Measurements from ENCODE around the gene CHRNA7. TPM values are rescaled to one million over a fixed set of nuclear protein-coding genes. Genes with fewer than 3 reads are reported as not detected.

The CHRNA7 gene
- total and polyA plus RNA-seq, 2 of the 8 experiments (the other 6 are each of a cell fraction or from before 2014, with no cell fraction given), result 7.5 to 11.0 TPM

GRCh38 chr15:32042269-32042972, 12.1 kb downstream of the CHRNA7 start:
- no peak for FAIRE-seq
- CTCF ChIA-PET (ENCODE audit: partially characterized antibody), result interaction anchor here (0.8 to 2.0 kb wide), 6 partner anchors 10 to 64 kb away, joined by 3 to 9 read pairs (median 4); partner anchors contain the start of gene CHRNA7
- no peak overlapping the region for H4K8ac ChIP-seq (ENCODE audit: extremely low read depth, insufficient read depth, low read length)
- TF ChIP-seq CHD2 (IDR thresholded peaks at IDR 0.05; ENCODE audit: low read length) (no peak), USF2 (IDR thresholded peaks at IDR 0.05; ENCODE audit: low read length) (no peak), SP4 (IDR thresholded peaks at IDR 0.05; ENCODE audit: low read length) (no peak), JUND (IDR thresholded peaks at IDR 0.05; ENCODE audit: low read length) (no peak), GTF2F1 (IDR thresholded peaks at IDR 0.05; ENCODE audit: borderline replicate concordance, low read depth, low read length) (no peak), FOSL1 (IDR thresholded peaks at IDR 0.05; ENCODE audit: insufficient read depth, low read depth, low read length) (no peak), KDM4A (IDR thresholded peaks at IDR 0.05; ENCODE audit: low read depth, low read length, severe bottlenecking) (no peak), BCL11A (IDR thresholded peaks at IDR 0.05; ENCODE audit: low read depth in 2 of 2, low read length in 2 of 2) (no peak), MAFK (IDR thresholded peaks at IDR 0.05; ENCODE audit: low read depth, low read length) (no peak), RAD21 (IDR thresholded peaks at IDR 0.05 in 1 of 2, conservative IDR thresholded peaks at IDR 0.05 in 1 of 2; ENCODE audit: low read depth in 2 of 2, low read length in 2 of 2) (no peak)

More at GRCh38 chr15:32042269-32042972, 12.1 kb downstream of the CHRNA7 start:
- H3K14ac ChIP-seq (ENCODE audit: insufficient read length), result no peak overlapping the region
- H2BK20ac ChIP-seq (ENCODE audit: low read length), result no peak overlapping the region
- H4K20me1 ChIP-seq (replicated peaks in 1 of 2; ENCODE audit: control insufficient read depth in 1 of 2, insufficient read depth in 2 of 2, low read length in 2 of 2), result no peaks in the 10 kb centered on the region
- DNase-seq (ENCODE audit: low read depth in 1 of 2, low spot score in 2 of 2), result no peak
- H3K23ac ChIP-seq (ENCODE audit: insufficient read length), result no peak overlapping the region
- H3K4me2 ChIP-seq (ENCODE audit: insufficient read depth in 1 of 2, low read depth in 2 of 2, low read length in 2 of 2), result no peak overlapping the region
- H3K4ac ChIP-seq (replicated peaks; ENCODE audit: insufficient read length, low read depth, low read length), result no peak overlapping the region
- H3K56ac ChIP-seq (replicated peaks; ENCODE audit: insufficient read length, low read depth, low read length), result no peak overlapping the region
- no peak overlapping the region for H3K4me3 ChIP-seq (ENCODE audit: extremely low read depth in 1 of 4, insufficient read depth in 2 of 4, low read depth in 3 of 4, low read length in 4 of 4)
- 88% methylated on average over 1 of the region's 1 CpG; no CpG with 5 or more reads in 1 of the 2 experiments for WGBS, 2 experiments (ENCODE audit: extremely low coverage in 1 of 2, insufficient coverage in 1 of 2, insufficient read length in 1 of 2, insufficient replicate concordance in 2 of 2, low coverage in 1 of 2, low lambda C conversion rate in 2 of 2, missing lambda C conversion rate in 1 of 2)
- H2BK5ac ChIP-seq (ENCODE audit: low read depth, low read length), result no peak overlapping the region
- peaks cover 0 to 3% (median 0%) of the 10 kb centered on the region in 4 experiments; a peak in 1 of 7 replicates for H3K4me1 ChIP-seq (replicated peaks in 1 of 4; ENCODE audit: control insufficient read depth in 3 of 4, insufficient read depth in 4 of 4, low read length in 3 of 4)
- no peak overlapping the region for H2BK15ac ChIP-seq (ENCODE audit: low read length)
- no peak overlapping the region for H3K27ac ChIP-seq (ENCODE audit: low read depth, low read length)
- no peaks in the 10 kb centered on the region for H3K79me2 ChIP-seq (ENCODE audit: control insufficient read depth in 1 of 2, insufficient read depth in 2 of 2, low read length in 2 of 2)
- no peak overlapping the region for H4K91ac ChIP-seq (replicated peaks; ENCODE audit: insufficient read length, low read length)
- H3K9me3 ChIP-seq (ENCODE audit: insufficient read depth in 2 of 2, low read depth in 1 of 2, low read length in 1 of 2), result no peaks in the 10 kb centered on the region
- no peak overlapping the region for H2BK120ac ChIP-seq (replicated peaks; ENCODE audit: low read depth, low read length)
- no peak overlapping the region for H2AK5ac ChIP-seq (ENCODE audit: low read depth, low read length)
- no peak overlapping the region for H2AFZ ChIP-seq (ENCODE audit: low read length)
- no peak overlapping the region for H3K18ac ChIP-seq (ENCODE audit: extremely low read depth, low read length)
- H3K9ac ChIP-seq (replicated peaks in 1 of 4; ENCODE audit: extremely low read depth in 1 of 4, low read depth in 3 of 4, low read length in 3 of 4), result no peak overlapping the region
- no peaks in the 10 kb centered on the region for H3K23me2 ChIP-seq (ENCODE audit: low read depth, low read length)
- H2BK12ac ChIP-seq (ENCODE audit: low read depth, low read length), result no peak overlapping the region
- no peaks in the 10 kb centered on the region for H3K36me3 ChIP-seq (ENCODE audit: control insufficient read depth in 2 of 4, insufficient read depth in 4 of 4, low read length in 3 of 4)
- POLR2A ChIA-PET (ENCODE audit: partially characterized antibody), result interaction anchor here (1.2 to 1.3 kb wide), 2 partner anchors 11 to 12 kb away, joined by 3 to 4 read pairs; partner anchors contain the start of gene CHRNA7
- H3K79me1 ChIP-seq (ENCODE audit: low read depth, low read length), result no peaks in the 10 kb centered on the region
- H4K5ac ChIP-seq (ENCODE audit: insufficient read length, low read depth, low read length), result no peak overlapping the region
- H3K27me3 ChIP-seq (replicated peaks in 1 of 4; ENCODE audit: control insufficient read depth in 3 of 4, extremely low read depth in 1 of 4, insufficient read depth in 3 of 4, low read length in 3 of 4), result no peaks in the 10 kb centered on the region

All from H1 (cell line).